Measurements from ENCODE around the gene SF3B2. TPM values are rescaled to one million over a fixed set of nuclear protein-coding genes. Genes with fewer than 3 reads are reported as not detected.

The SF3B2 gene
- total and polyA plus RNA-seq, 9 of the 15 experiments (the other 6 are each of a cell fraction or from before 2014, with no cell fraction given), result 58.3 to 248 (median 157) TPM

GRCh38 chr11:66051766-66052663, at the start of gene SF3B2 (continued):
- peak; percentile 73 for TF ChIP-seq FIP1L1 (IDR thresholded peaks at IDR 0.05; ENCODE audit: low read depth, low read length, poor library complexity, severe bottlenecking)
- TF ChIP-seq ZNF780A (CRISPR knock-in tag; IDR thresholded peaks at IDR 0.05), result no peak
- no peak for TF ChIP-seq TCF7 (IDR thresholded peaks at IDR 0.05; ENCODE audit: borderline replicate concordance)
- 0 out of 2 replicates have a peak, but pooled peaks have one; percentile 25 for TF ChIP-seq ERF (CRISPR knock-in tag; IDR thresholded peaks at IDR 0.05)
- TF ChIP-seq TEAD2 (tag; IDR thresholded peaks at IDR 0.05), result no peak
- no peak for TF ChIP-seq PRMT5 (CRISPR knock-in tag; IDR thresholded peaks at IDR 0.05)
- TF ChIP-seq SIRT6 (IDR thresholded peaks at IDR 0.05; ENCODE audit: low read depth, low read length), result no peak
- TF ChIP-seq HIVEP1 (CRISPR knock-in tag; IDR thresholded peaks at IDR 0.05), result no peak
- no peak for TF ChIP-seq HDAC8 (tag; IDR thresholded peaks at IDR 0.05)
- TF ChIP-seq NCOR1 (IDR thresholded peaks at IDR 0.05), result no peak
- 0 out of 2 replicates have a peak, but pooled peaks have one; percentile 6 for TF ChIP-seq ZBED1 (IDR thresholded peaks at IDR 0.05)
- TF ChIP-seq AFF1 (IDR thresholded peaks at IDR 0.05; ENCODE audit: low read depth in 1 of 2, partially characterized antibody in 2 of 2), result peak; percentile 67 to 81
- no peak for TF ChIP-seq HOXB6 (CRISPR knock-in tag; IDR thresholded peaks at IDR 0.05; ENCODE audit: borderline replicate concordance)
- no peak for TF ChIP-seq ZBTB26 (CRISPR knock-in tag; IDR thresholded peaks at IDR 0.05)
- TF ChIP-seq RCOR1 (IDR thresholded peaks at IDR 0.05; ENCODE audit: borderline replicate concordance in 1 of 2, low read depth in 2 of 2, low read length in 2 of 2), result peak in 1 of 2 experiments; percentile 35; a peak in 1 of 4 replicates
- TF ChIP-seq IFI16 (CRISPR knock-in tag; IDR thresholded peaks at IDR 0.05), result no peak
- TF ChIP-seq ZNF431 (CRISPR knock-in tag; IDR thresholded peaks at IDR 0.05), result 0 out of 2 replicates have a peak, but pooled peaks have one; percentile 53
- TF ChIP-seq TRIM25 (IDR thresholded peaks at IDR 0.05; ENCODE audit: borderline replicate concordance), result no peak

Measured in K562 (cell line).